Endothelial cell of umbilical vein (primary cell): ENCODE measurements around the gene WEE2. TPM values are rescaled to one million over a fixed set of nuclear protein-coding genes. Genes with fewer than 3 reads are reported as not detected.

ENCODE experiments used
- Bru-seq: library from RNA; stranded (reverse); fragments of 400-500 nt; gene quantifications from one replicate; lab custom pipeline; 2021; lab: Mats Ljungman, UMichigan
- BruChase-seq, 2 experiments: library from RNA; stranded (reverse); fragments of 400-500 nt; gene quantifications; one replicate each; lab custom pipeline; 2021; lab: Mats Ljungman, UMichigan
- BruUV-seq: library from RNA; stranded (reverse); fragments of 400-500 nt; replicated peaks from 2 replicates; lab custom pipeline; 2021; lab: Mats Ljungman, UMichigan
- CTCF ChIA-PET: fragments of 300-600, 350-600 bp; sonication (Branson Sonifier 250); formaldehyde crosslinking; loops from one replicate; lab custom pipeline; 2021; ENCODE audit warnings: antibody characterized with exemption, inconsistent platforms; lab: Charles Lee
- POLR2A ChIA-PET: fragments of 300-600, 350-600 bp; sonication (Branson Sonifier 250); formaldehyde crosslinking; loops from one replicate; lab custom pipeline; 2021; ENCODE audit warnings: antibody characterized with exemption, inconsistent platforms; lab: Charles Lee
- DNase-seq: peaks from one replicate; pipeline ENCODE4 v3.0.0-alpha.2; 2011; ENCODE audit warnings: low read depth, low spot score
- FAIRE-seq: peaks from 2 replicates; lab custom pipeline; 2011; peaks lifted over from hg19 to GRCh38; lab: Jason Lieb, UNC
- H2AFZ ChIP-seq: 2 replicates; pipeline ENCODE4 v1.6.0; 2012; ENCODE audit warnings: low read depth, low read length, control low read depth, inconsistent platforms
- H3K27ac ChIP-seq: 2 replicates; pipeline ENCODE4 v1.5.1; 2011; ENCODE audit warnings: low read depth, mild to moderate bottlenecking, control low read depth, low read length, moderate library complexity; ENCODE audit not compliant: insufficient read depth
- H3K27me3 ChIP-seq, 2 experiments: 2 replicates each; pipeline versions ENCODE4 v1.6.0 to v1.6.1; 2011; ENCODE audit warnings: low read length in 2 of 2, mixed read lengths in 1 of 2; ENCODE audit not compliant: control insufficient read depth in 2 of 2, insufficient read depth in 2 of 2
- H3K36me3 ChIP-seq, 2 experiments: 2 replicates in 1 of 2; 3 replicates in 1 of 2; pipeline ENCODE4 v1.5.1; 2011; ENCODE audit warnings: low read length in 2 of 2, mild to moderate bottlenecking in 1 of 2, moderate library complexity in 1 of 2; ENCODE audit not compliant: control insufficient read depth in 2 of 2, insufficient read depth in 2 of 2; ENCODE audit errors: extremely low read depth in 1 of 2
- H3K4me1 ChIP-seq: 3 replicates; pipeline ENCODE4 v1.5.1; 2011; ENCODE audit warnings: mild to moderate bottlenecking, low read length; ENCODE audit not compliant: control insufficient read depth, insufficient read depth; ENCODE audit errors: extremely low read depth
- H3K4me2 ChIP-seq: 2 replicates; pipeline ENCODE4 v1.6.1; 2011; ENCODE audit warnings: low read length, control low read depth, mixed read lengths; ENCODE audit not compliant: insufficient read depth
- H3K4me3 ChIP-seq, 3 experiments: fragments of 200-600 bp in 1 of 3; sonication (generic), shearing (Covaris generic) in 1 of 3; replicated peaks in 1 of 3; 2 replicates each; pipeline ENCODE4 v1.5.1; 2011 to 2016; ENCODE audit warnings: control low read depth in 3 of 3, low read length in 3 of 3, mild to moderate bottlenecking in 2 of 3, inconsistent platforms in 1 of 3, low read depth in 1 of 3, moderate library complexity in 1 of 3; ENCODE audit not compliant: insufficient read depth in 1 of 3
- H3K79me2 ChIP-seq: 2 replicates; pipeline ENCODE4 v1.6.0; 2012; ENCODE audit warnings: low read length, inconsistent platforms; ENCODE audit not compliant: control insufficient read depth, insufficient read depth
- H3K9ac ChIP-seq: replicated peaks from 2 replicates; pipeline ENCODE3; 2011; ENCODE audit warnings: low read length, control low read depth; ENCODE audit not compliant: insufficient read depth; ENCODE audit errors: extremely low read depth
- H3K9me1 ChIP-seq: replicated peaks from 3 replicates; pipeline ENCODE4 v1.6.0; 2011; ENCODE audit warnings: mild to moderate bottlenecking, low read length; ENCODE audit not compliant: control insufficient read depth, insufficient read depth; ENCODE audit errors: extremely low read depth
- H3K9me3 ChIP-seq: replicated peaks from 2 replicates; pipeline ENCODE4 v1.5.1; 2012; ENCODE audit warnings: low read length, inconsistent platforms; ENCODE audit not compliant: control insufficient read depth, insufficient read depth
- H4K20me1 ChIP-seq: replicated peaks from 2 replicates; pipeline ENCODE3; 2011; ENCODE audit warnings: mild to moderate bottlenecking, low read length; ENCODE audit not compliant: control insufficient read depth, insufficient read depth; ENCODE audit errors: extremely low read depth
- CTCF ChIP-seq, 2 donors: IDR thresholded peaks; 1 replicate in 1 of 2; 2 replicates in 1 of 2; pipeline ENCODE4 v1.5.1; 2011; ENCODE audit warnings: low read length in 2 of 2, mild to moderate bottlenecking in 2 of 2, moderate library complexity in 2 of 2, control low read depth in 1 of 2, inconsistent platforms in 1 of 2, low read depth in 1 of 2; ENCODE audit not compliant: insufficient read depth in 1 of 2; ENCODE audit errors: extremely low read depth in 1 of 2
- EZH2 ChIP-seq: IDR thresholded peaks from 2 replicates; pipeline ENCODE4 v1.6.1; 2012; ENCODE audit warnings: borderline replicate concordance, low read depth, mild to moderate bottlenecking, moderate library complexity, low read length, inconsistent platforms; ENCODE audit not compliant: severe bottlenecking
- FOS ChIP-seq: IDR thresholded peaks from 2 replicates; pipeline ENCODE4 v1.6.1; 2011; ENCODE audit warnings: mild to moderate bottlenecking, low read length, moderate library complexity, borderline replicate concordance; ENCODE audit not compliant: insufficient read depth
- GATA2 ChIP-seq: IDR thresholded peaks from 2 replicates; pipeline ENCODE4 v1.7.0; 2011; ENCODE audit warnings: low read depth, mild to moderate bottlenecking, moderate library complexity, mixed read lengths, low read length; ENCODE audit not compliant: insufficient read length, insufficient read depth
- JUN ChIP-seq: IDR thresholded peaks from 2 replicates; pipeline ENCODE4 v1.6.1; 2011; ENCODE audit warnings: borderline replicate concordance, low read depth; ENCODE audit not compliant: insufficient read length, insufficient read depth
- MAX ChIP-seq: IDR thresholded peaks from 2 replicates; pipeline ENCODE4 v1.6.1; 2011; ENCODE audit not compliant: insufficient read depth, insufficient read length
- MYC ChIP-seq: IDR thresholded peaks from one replicate; pipeline ENCODE4 v1.6.1; 2011; ENCODE audit warnings: mild to moderate bottlenecking, low read depth, low read length
- POLR2A ChIP-seq: IDR thresholded peaks from 2 replicates; pipeline ENCODE4 v1.6.1; 2012; ENCODE audit warnings: low read depth, mild to moderate bottlenecking, control low read depth, low read length
- POLR2AphosphoS5 ChIP-seq: IDR thresholded peaks from 2 replicates; pipeline ENCODE4 v1.6.1; 2012; ENCODE audit warnings: low read depth, mild to moderate bottlenecking, control low read depth, low read length, moderate library complexity; ENCODE audit not compliant: insufficient read depth
- dilution Hi-C: fragments of 300-500 bp; cut with MboI; formaldehyde crosslinking; loops from one replicate; pipeline ENCODE4 v1.15.0; 2019; ENCODE audit warnings: low sequenced_read_pairs; ENCODE audit not compliant: extremely low pct_ligation_motif_present
- intact Hi-C: fragments of 100-400 bp; cut with micrococcal nuclease; formaldehyde crosslinking; loops from one replicate; pipeline ENCODE4 v1.10.0; 2022
- long read RNA-seq: library from polyadenylated mRNA; stranded (forward); transcript quantifications from one replicate; pipeline ENCODE4 v2.0.0, GENCODE V29; 2021
- polyA minus RNA-seq, 3 experiments: library from RNA; depleted of rRNA, polyadenylated mRNA; stranded (reverse); fragments of >200 nt; gene quantifications; 1 replicate in 1 of 3; 2 replicates in 2 of 3; pipeline ENCODE4 v1.2.3, GENCODE V29; 2011
- polyA plus RNA-seq, 4 experiments: library from polyadenylated mRNA; depleted of rRNA in 3 of 4; stranded (reverse) in 3 of 4; unstranded in 1 of 4; fragments of >200 nt; gene quantifications; 2 replicates each; pipeline versions ENCODE4 v1.2.1 to v1.2.3, GENCODE V29; 2011 to 2012; ENCODE audit warnings: missing spikeins in 1 of 4
- total RNA-seq: library from RNA; stranded (reverse); gene quantifications from 2 replicates; pipeline ENCODE4 v1.2.3, GENCODE V29; 2021

The WEE2 gene
- total RNA-seq (not detected in 2 replicates), polyA plus RNA-seq (not detected in 2 replicates), polyA minus RNA-seq (not detected in 2 replicates), Bru-seq, nascent RNA (percentile 4 among the genes with signal in this experiment), BruChase-seq, experiment 1, labeled RNA remaining after a 6-hour chase (percentile 5 among the genes with signal in this experiment), BruChase-seq, experiment 2, labeled RNA remaining after a 2-hour chase (percentile 5 among the genes with signal in this experiment)
- not detected in 2 replicates for polyA plus RNA-seq (2011; cell fraction: cytosol; rRNA removed)
- polyA plus RNA-seq (2011; cell fraction: nucleus; rRNA removed), result not detected in 2 replicates
- polyA plus RNA-seq (2012), result not detected in 2 replicates
- polyA minus RNA-seq (2011; cell fraction: cytosol; rRNA and poly(A)+ RNA removed), result not detected
- not detected in 2 replicates for polyA minus RNA-seq (2011; cell fraction: nucleus; rRNA and poly(A)+ RNA removed)
- long read RNA-seq, result 0 reads

GRCh38 chr7:141708351-141708750 lies at the start of gene WEE2:
TSS of gene WEE2 (plus strand) at chr7:141708353. CDS start at chr7:141708759, 406 bp downstream.
- no peaks in the 10 kb centered on the region for H4K20me1 ChIP-seq
- no peak within 1 kb of the TSS for H3K4me3 ChIP-seq
- H3K9me3 ChIP-seq, result no peaks in the 10 kb centered on the region
- no peak within 1 kb of the TSS for H3K9ac ChIP-seq
- no peaks in the 10 kb centered on the region for H3K4me1 ChIP-seq
- dilution Hi-C loops (no loop called here), intact Hi-C loops (no loop called here)
- no peak within 1 kb of the TSS for H2AFZ ChIP-seq
- H3K79me2 ChIP-seq, result no peaks in the 10 kb centered on the region
- no peak within 1 kb of the TSS for H3K4me2 ChIP-seq
- FAIRE-seq (no peak), DNase-seq (no peak)
- H3K36me3 ChIP-seq, result no peaks in the 10 kb centered on the region
- POLR2A ChIA-PET, result no interaction called here
- H3K27ac ChIP-seq, result no peak within 1 kb of the TSS
- CTCF ChIA-PET, result interaction anchor here (0.6 to 3.9 kb wide), 7 partner anchors 10 to 1231 kb away, joined by 4 to 36 read pairs (median 5); partner anchors contain the start of gene SSBP1
- H3K9me1 ChIP-seq, result no peaks in the 10 kb centered on the region
- TF ChIP-seq POLR2AphosphoS5 (no peak), MYC (no peak), EZH2 (no peak), GATA2 (no peak), FOS (no peak), CTCF (IDR thresholded peaks at IDR 0.05; ENCODE audit: extremely low read depth in 1 of 2, insufficient read depth in 1 of 2, low read depth in 1 of 2, low read length in 2 of 2) (no peak), JUN (no peak), POLR2A (no peak), MAX (no peak)
- H3K27me3 ChIP-seq, result peaks cover 14% of the 10 kb centered on the region in 2 experiments
- BruUV-seq, result no TSS peak
